Measurements from ENCODE around the gene PRC1.

GRCh38 chr15:90930861-90931574 lies 63.3 kb downstream of the PRC1 start:
- TF ChIP-seq CTCF (IDR thresholded peaks at IDR 0.05) = no peak
- TF ChIP-seq POLR2A (IDR thresholded peaks at IDR 0.05) = no peak
- TF ChIP-seq POLR2AphosphoS5 (IDR thresholded peaks at IDR 0.05) = no peak

Data from gastroesophageal sphincter (tissue), 3 donors.